Activated CD8-positive, alpha-beta T cell treated with anti-CD3 and anti-CD28 coated beads, Interleukin-2, amount 10 ng/mL, durations not matched to agents 7 days and 5 days (primary cell): ENCODE measurements around the gene SNX3. TPM values are rescaled to one million over a fixed set of nuclear protein-coding genes. Genes with fewer than 3 reads are reported as not detected.
"Not testable (repeated sequence)": the region's sequence is repeated elsewhere in the genome, so short reads cannot be mapped to it uniquely, and the experiment has no call there.

Experiments
- ATAC-seq: fragments of 150-1000 bp; cut with Tn5 transposase; one replicate; pipeline ENCODE4 v1.10.0; 2021; ENCODE audit warnings: moderate library complexity
- CTCF ChIA-PET: fragments of 350-600 bp; sonication (Branson Sonifier 250); formaldehyde crosslinking; loops from one replicate; lab custom pipeline; 2021; ENCODE audit warnings: antibody characterized with exemption; lab: Charles Lee
- POLR2A ChIA-PET: fragments of 350-600 bp; sonication (Branson Sonifier 250); formaldehyde crosslinking; loops from one replicate; lab custom pipeline; 2021; ENCODE audit warnings: antibody characterized with exemption; lab: Charles Lee
- DNase-seq: peaks from one replicate; pipeline ENCODE4 v3.0.0-alpha.2; 2020
- H3K27ac Mint-ChIP-seq: one replicate; pipeline ENCODE4 v1.8.0; 2021; ENCODE audit warnings: mild to moderate bottlenecking, mixed read lengths
- H3K27me3 Mint-ChIP-seq: one replicate; pipeline ENCODE4 v1.8.0; 2021; ENCODE audit warnings: low read depth, mixed read lengths
- H3K36me3 Mint-ChIP-seq: one replicate; pipeline ENCODE4 v1.8.0; 2021; ENCODE audit warnings: low read depth, mixed read lengths
- H3K4me1 Mint-ChIP-seq: one replicate; pipeline ENCODE4 v1.8.0; 2021; ENCODE audit warnings: low read depth, mixed read lengths
- H3K4me3 Mint-ChIP-seq: one replicate; pipeline ENCODE4 v1.8.0; 2021; ENCODE audit warnings: mild to moderate bottlenecking, mixed read lengths
- H3K9me3 Mint-ChIP-seq: one replicate; pipeline ENCODE4 v1.8.0; 2022; ENCODE audit warnings: mixed read lengths; ENCODE audit not compliant: insufficient read depth
- total RNA-seq, 2 experiments: library from RNA; stranded (reverse); gene quantifications; one replicate each; pipeline ENCODE4 v1.2.3, GENCODE V29; 2021

Gene SNX3
- total RNA-seq, 2 experiments from 2014 or later: 91.5 to 91.9 TPM

DNA sequence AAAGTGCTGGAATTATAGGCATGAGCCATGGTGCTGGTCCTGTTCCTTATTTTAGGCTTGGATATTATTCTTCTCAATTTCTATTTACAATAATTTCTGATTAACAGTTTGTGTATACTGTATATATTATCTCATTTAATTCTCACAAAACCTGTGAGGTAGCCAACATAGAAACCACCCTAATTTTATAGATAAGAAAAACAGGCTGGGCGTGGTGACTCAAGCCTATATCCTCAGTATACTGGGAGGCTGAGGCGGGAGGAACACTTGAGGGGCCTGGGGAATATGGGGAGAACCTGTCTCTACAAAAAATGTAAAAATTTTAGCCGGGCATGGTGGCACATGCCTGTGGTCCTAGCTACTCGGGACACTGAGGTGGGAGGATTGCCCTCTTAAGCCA lies 30.3 kb upstream of the SNX3 start:
- no peak for ATAC-seq
- POLR2A ChIA-PET: no interaction called here
- CTCF ChIA-PET: no interaction called here
- no peak for DNase-seq
- peaks cover 44% of the 10 kb centered on the region for H3K4me1 Mint-ChIP-seq
- peaks cover 4% of the 10 kb centered on the region for H3K36me3 Mint-ChIP-seq
- H3K9me3 Mint-ChIP-seq: no peaks in the 10 kb centered on the region
- H3K4me3 Mint-ChIP-seq: no peak overlapping the region
- no peaks in the 10 kb centered on the region for H3K27me3 Mint-ChIP-seq
- no peak overlapping the region for H3K27ac Mint-ChIP-seq

DNA sequence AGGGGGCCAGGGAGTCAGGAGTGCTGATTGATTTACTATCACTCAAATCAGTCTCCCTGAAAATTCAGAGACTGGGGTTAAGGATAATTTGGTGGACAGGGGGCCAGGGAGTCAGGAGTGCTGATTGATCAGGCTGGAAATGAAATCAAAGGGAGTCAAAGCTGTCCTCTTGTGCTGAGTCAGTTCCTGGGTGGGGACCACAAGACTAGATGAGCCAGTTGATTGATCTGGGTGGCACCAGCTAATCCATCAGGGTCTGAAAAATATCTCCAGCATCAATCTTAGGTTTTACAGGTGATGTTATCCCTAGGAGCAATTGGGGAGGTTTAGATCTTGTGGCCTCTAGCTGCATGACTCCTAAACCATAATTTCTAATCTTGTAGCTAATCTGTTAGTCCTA lies 27.9 kb upstream of the SNX3 start:
- ChIA-PET CTCF (interaction anchor here (1.8 kb wide), 1 partner anchor 71 kb away, joined by 3 read pairs; no protein-coding TSS in a partner anchor), POLR2A (no interaction called here)
- H3K4me3 Mint-ChIP-seq: no peak overlapping the region
- H3K27me3 Mint-ChIP-seq: peaks cover under 1% of the 10 kb centered on the region
- H3K36me3 Mint-ChIP-seq: no peaks in the 10 kb centered on the region
- H3K9me3 Mint-ChIP-seq: no peaks in the 10 kb centered on the region
- no peak for DNase-seq
- ATAC-seq: no peak
- no peak overlapping the region for H3K27ac Mint-ChIP-seq
- H3K4me1 Mint-ChIP-seq: peaks cover 34% of the 10 kb centered on the region

DNA sequence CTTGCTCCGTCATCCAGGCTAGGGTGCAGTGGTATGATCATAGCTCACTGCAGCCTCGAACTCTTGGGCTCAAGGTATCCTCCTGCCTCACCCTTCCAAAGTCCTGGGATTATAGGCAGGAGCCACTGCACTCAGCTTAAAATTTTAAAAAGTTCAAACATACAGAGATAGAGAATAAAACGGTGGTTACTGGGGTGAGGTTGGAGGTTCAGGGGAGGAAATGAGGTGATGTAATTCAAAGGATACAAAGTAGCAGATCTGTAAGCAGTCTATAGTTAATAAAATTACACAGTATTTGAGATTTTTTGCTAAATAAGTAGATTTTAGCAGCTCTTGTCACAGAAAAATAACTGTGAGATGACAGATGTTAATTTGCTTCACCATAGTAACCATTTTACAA lies 26.5 kb upstream of the SNX3 start:
- H3K4me1 Mint-ChIP-seq: peaks cover 34% of the 10 kb centered on the region
- CTCF ChIA-PET: interaction anchor here (1.8 kb wide), 1 partner anchor 72 kb away, joined by 3 read pairs; no protein-coding TSS in a partner anchor
- H3K27ac Mint-ChIP-seq: peak overlapping the region; percentile 61
- no peaks in the 10 kb centered on the region for H3K36me3 Mint-ChIP-seq
- POLR2A ChIA-PET: interaction anchor here (1.3 kb wide), 1 partner anchor 26 kb away, joined by 7 read pairs; the partner anchor contains the start of gene SNX3
- DNase-seq: peak; percentile 57
- H3K9me3 Mint-ChIP-seq: no peaks in the 10 kb centered on the region
- peaks cover 3% of the 10 kb centered on the region for H3K27me3 Mint-ChIP-seq
- ATAC-seq: peak; percentile 76
- H3K4me3 Mint-ChIP-seq: peak overlapping the region; percentile 29

DNA sequence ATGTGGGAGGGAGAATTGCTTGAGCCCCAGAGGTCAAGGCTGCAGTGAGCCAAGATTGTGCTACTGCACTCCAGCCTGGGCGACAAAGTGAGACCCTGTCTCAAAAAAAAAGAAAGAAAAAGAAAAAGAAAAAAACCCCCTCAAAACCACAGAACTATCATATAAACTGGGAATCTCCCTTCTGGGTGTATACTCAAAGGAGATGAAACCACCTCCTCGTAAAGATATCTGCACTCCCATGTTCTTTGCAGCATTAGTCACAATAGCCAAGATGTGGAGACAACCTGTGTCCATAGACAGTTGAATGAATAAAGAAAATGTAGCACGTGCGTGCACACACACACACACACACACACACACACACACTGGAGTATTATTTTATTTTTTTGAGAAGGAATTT lies 25.5 kb upstream of the SNX3 start:
- Mint-ChIP-seq H3K4me1 (peaks cover 34% of the 10 kb centered on the region), H3K9me3 (no peaks in the 10 kb centered on the region), H3K36me3 (no peaks in the 10 kb centered on the region), H3K4me3 (no peak overlapping the region), H3K27ac (no peak overlapping the region), H3K27me3 (peaks cover 4% of the 10 kb centered on the region)
- no peak for DNase-seq
- ChIA-PET POLR2A (no interaction called here), CTCF (no interaction called here)
- ATAC-seq: no peak

GRCh38 chr6:108285381-108285780 lies 24.5 kb upstream of the SNX3 start:
- ChIA-PET POLR2A (interaction anchor here (0.6 kb wide), 2 partner anchors 11 to 438 kb away, joined by 4 read pairs; no protein-coding TSS in a partner anchor), CTCF (interaction anchor here (0.8 to 1.5 kb wide), 2 partner anchors 11 to 206 kb away, joined by 3 to 4 read pairs; no protein-coding TSS in a partner anchor)
- Mint-ChIP-seq H3K4me1 (peaks cover 34% of the 10 kb centered on the region), H3K9me3 (no peaks in the 10 kb centered on the region), H3K27ac (no peak overlapping the region), H3K36me3 (no peaks in the 10 kb centered on the region), H3K4me3 (no peak overlapping the region), H3K27me3 (peaks cover 5% of the 10 kb centered on the region)
- ATAC-seq: no peak
- DNase-seq: no peak

DNA sequence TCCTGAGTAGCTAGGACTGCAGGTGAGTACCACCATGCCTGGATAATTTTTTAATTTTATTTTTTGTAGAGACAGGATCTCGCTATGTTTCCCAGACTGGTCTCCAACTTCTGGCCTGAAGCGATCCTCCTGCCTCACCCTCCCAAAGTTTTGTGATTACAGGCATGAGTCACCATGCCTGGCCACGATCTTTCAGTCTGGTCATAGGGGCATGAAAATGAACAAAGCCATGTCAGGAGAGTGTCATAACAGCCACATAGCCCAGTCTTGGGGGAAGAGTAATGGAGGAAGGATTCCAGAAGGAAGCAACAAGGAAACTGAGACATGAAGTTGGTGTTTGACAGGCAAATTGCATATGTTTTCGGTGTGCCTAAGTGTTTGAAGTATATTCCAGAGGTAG lies 17.0 kb upstream of the SNX3 start:
- Mint-ChIP-seq H3K9me3 (no peaks in the 10 kb centered on the region), H3K27me3 (peaks cover 11% of the 10 kb centered on the region), H3K36me3 (no peaks in the 10 kb centered on the region), H3K4me1 (no peaks in the 10 kb centered on the region), H3K27ac (no peak overlapping the region), H3K4me3 (no peak overlapping the region)
- ATAC-seq (no peak), DNase-seq (no peak)
- POLR2A ChIA-PET: no interaction called here
- CTCF ChIA-PET: no interaction called here

DNA sequence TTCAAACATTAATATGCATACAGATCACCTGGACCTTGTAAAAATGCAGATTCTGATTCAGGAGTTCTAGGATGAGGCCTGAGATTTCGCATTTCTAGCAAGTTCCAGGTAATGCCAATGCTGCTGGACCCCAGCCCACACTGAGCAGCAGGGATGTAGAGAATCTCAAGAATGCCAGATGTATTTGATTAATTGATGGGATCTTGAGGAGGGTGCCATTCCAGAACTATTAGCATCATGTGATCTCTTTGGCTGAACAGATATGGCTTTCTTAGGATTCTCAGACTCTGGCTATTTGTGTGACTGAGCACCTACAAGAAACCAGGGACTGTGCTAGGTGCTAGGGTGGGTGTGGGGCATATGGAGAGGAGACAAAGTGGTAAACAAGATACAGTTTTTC lies 16.5 kb upstream of the SNX3 start:
- Mint-ChIP-seq H3K36me3 (no peaks in the 10 kb centered on the region), H3K4me3 (no peak overlapping the region), H3K27me3 (peaks cover 11% of the 10 kb centered on the region), H3K9me3 (no peaks in the 10 kb centered on the region), H3K4me1 (no peaks in the 10 kb centered on the region), H3K27ac (no peak overlapping the region)
- ATAC-seq (no peak), DNase-seq (no peak)
- ChIA-PET POLR2A (no interaction called here), CTCF (no interaction called here)

GRCh38 chr6:108275976-108276375 lies 15.1 kb upstream of the SNX3 start:
- DNase-seq: no peak
- Mint-ChIP-seq H3K4me1 (no peaks in the 10 kb centered on the region), H3K4me3 (no peak overlapping the region), H3K27me3 (peaks cover 9% of the 10 kb centered on the region), H3K27ac (no peak overlapping the region), H3K36me3 (no peaks in the 10 kb centered on the region), H3K9me3 (no peaks in the 10 kb centered on the region)
- ATAC-seq: no peak
- ChIA-PET POLR2A (no interaction called here), CTCF (no interaction called here)

DNA sequence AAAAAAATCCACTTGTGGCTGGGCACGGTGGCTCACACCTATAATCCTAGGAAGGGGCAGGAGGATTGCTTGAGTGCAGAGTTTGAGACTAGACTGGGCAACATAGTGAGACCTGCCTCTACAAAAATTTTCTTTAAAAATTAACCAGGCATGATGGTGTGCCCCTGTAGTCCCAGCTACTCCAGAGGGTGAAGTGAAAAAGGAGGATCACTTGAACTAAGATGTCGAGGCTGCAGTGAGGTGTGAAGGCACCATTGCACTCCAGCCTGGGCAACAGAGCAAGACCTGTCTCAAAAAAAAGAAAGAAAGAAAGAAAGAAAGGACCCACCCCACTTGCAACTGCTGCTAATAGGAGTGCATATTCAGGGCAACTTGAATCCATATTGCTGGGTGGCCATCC lies 13.7 kb upstream of the SNX3 start:
- ATAC-seq (no peak), DNase-seq (no peak)
- Mint-ChIP-seq H3K9me3 (no peaks in the 10 kb centered on the region), H3K27me3 (peaks cover 6% of the 10 kb centered on the region), H3K4me3 (no peak overlapping the region), H3K4me1 (no peaks in the 10 kb centered on the region), H3K27ac (no peak overlapping the region), H3K36me3 (no peaks in the 10 kb centered on the region)
- ChIA-PET POLR2A (interaction anchor here (0.6 kb wide), 1 partner anchor 11 kb away, joined by 4 read pairs; no protein-coding TSS in a partner anchor), CTCF (interaction anchor here (0.8 kb wide), 1 partner anchor 13 kb away, joined by 3 read pairs; the partner anchor contains the start of gene SNX3)

DNA sequence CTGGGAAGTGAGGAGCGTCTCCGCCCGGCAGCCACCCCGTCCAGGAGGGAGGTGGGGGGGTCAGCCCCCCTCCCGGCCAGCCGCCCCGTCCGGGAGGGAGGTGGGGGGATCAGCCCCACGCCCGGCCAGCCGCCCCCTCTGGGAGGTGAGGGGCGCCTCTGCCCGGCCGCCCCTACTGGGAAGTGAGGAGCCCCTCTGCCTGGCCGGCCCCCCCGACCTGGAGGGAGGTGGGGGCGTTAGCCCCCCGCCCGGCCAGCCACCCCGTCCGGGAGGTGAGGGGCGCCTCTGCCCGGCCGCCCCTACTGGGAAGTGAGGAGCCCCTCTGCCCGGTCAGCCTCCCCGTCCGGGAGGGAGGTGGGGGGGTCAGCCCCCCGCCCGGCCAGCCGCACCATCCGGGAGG lies 9.1 kb upstream of the SNX3 start:
- H3K27me3 Mint-ChIP-seq, H3K27ac Mint-ChIP-seq, ATAC-seq, CTCF ChIA-PET, H3K9me3 Mint-ChIP-seq, H3K36me3 Mint-ChIP-seq, DNase-seq, POLR2A ChIA-PET, H3K4me1 Mint-ChIP-seq, H3K4me3 Mint-ChIP-seq: not testable (repeated sequence)

DNA sequence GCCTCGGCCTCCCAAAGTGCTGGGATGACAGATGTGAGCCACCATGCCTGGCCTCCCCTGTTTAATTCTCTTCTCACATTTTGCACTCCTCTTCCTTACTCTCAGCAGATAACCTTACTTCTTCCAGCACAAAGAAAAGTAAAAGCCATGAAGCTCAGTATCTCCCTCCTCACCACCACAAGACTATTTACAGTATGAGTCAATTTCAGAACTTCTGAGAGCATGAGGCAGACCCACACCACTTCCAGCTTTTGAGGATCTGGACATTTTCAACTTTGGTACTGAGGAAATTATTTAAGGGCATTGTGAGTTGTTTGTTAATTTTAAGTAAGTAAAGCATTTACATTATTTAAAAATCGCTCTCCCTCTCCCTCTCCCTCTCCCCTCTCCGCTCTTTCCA lies 8.0 kb upstream of the SNX3 start:
- H3K27me3 Mint-ChIP-seq: peaks cover 3% of the 10 kb centered on the region
- ATAC-seq (no peak), DNase-seq (no peak)
- H3K9me3 Mint-ChIP-seq: no peaks in the 10 kb centered on the region
- ChIA-PET CTCF (interaction anchor here (0.7 to 1.1 kb wide), 2 partner anchors 12 to 223 kb away, joined by 3 read pairs; no protein-coding TSS in a partner anchor), POLR2A (no interaction called here)
- H3K4me3 Mint-ChIP-seq: no peak overlapping the region
- no peaks in the 10 kb centered on the region for H3K36me3 Mint-ChIP-seq
- no peak overlapping the region for H3K27ac Mint-ChIP-seq
- H3K4me1 Mint-ChIP-seq: peaks cover 3% of the 10 kb centered on the region

DNA sequence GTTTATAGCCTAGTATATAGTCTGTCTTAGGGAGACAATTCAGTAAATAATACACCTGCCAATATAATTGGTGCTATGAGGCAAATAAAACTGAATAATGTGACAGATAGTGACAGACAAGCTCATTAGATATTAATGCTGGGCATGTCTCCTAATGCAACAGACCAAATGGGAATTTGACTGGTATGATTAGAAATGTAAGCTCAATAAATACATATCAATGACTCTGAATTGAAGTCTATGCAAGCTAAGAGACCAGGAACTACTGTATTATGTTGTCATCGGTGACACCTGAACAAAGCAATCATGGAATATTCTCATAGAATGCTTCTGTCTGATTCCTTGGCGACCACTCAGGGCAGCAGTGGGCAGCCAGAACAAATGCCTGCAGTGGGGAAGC lies 2.5 kb upstream of the SNX3 start:
- ATAC-seq (no peak), DNase-seq (no peak)
- no peaks in the 10 kb centered on the region for H3K9me3 Mint-ChIP-seq
- H3K36me3 Mint-ChIP-seq: peaks cover 4% of the 10 kb centered on the region
- ChIA-PET POLR2A (no interaction called here), CTCF (interaction anchor here (1.0 to 1.4 kb wide), 3 partner anchors 144 to 229 kb away, joined by 3 to 4 read pairs (median 4); no protein-coding TSS in a partner anchor)
- no peak overlapping the region for H3K4me3 Mint-ChIP-seq
- no peak overlapping the region for H3K27ac Mint-ChIP-seq
- peaks cover 14% of the 10 kb centered on the region for H3K4me1 Mint-ChIP-seq
- H3K27me3 Mint-ChIP-seq: peaks cover 3% of the 10 kb centered on the region
